ENCODE measurements around the gene TYW1B.
"Not testable (repeated sequence)": the region's sequence is repeated elsewhere in the genome, so short reads cannot be mapped to it uniquely, and the experiment has no call there.

Gene TYW1B

DNA sequence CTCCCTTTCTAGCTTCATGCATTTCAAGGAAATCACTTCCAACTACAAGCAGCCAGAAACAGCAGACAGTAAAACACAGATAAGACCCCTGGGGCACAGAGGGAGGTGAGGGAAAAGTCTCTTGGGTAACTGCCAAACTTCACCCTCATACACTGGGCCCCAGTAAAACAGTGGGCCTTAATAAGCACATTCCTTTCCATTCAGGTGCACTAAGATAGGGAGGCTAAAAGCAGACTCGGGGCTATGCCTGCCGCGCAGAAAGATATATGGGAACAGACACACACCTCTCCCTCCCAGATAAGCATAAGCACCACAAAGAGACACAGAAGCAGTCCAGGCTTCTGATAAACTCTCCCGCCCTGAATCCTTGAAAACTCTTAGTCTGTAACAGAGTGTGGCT is 117.0 kb downstream of the TYW1B start:
- TF ChIP-seq, protein P1, sequence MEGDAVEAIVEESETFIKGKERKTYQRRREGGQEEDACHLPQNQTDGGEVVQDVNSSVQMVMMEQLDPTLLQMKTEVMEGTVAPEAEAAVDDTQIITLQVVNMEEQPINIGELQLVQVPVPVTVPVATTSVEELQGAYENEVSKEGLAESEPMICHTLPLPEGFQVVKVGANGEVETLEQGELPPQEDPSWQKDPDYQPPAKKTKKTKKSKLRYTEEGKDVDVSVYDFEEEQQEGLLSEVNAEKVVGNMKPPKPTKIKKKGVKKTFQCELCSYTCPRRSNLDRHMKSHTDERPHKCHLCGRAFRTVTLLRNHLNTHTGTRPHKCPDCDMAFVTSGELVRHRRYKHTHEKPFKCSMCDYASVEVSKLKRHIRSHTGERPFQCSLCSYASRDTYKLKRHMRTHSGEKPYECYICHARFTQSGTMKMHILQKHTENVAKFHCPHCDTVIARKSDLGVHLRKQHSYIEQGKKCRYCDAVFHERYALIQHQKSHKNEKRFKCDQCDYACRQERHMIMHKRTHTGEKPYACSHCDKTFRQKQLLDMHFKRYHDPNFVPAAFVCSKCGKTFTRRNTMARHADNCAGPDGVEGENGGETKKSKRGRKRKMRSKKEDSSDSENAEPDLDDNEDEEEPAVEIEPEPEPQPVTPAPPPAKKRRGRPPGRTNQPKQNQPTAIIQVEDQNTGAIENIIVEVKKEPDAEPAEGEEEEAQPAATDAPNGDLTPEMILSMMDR (IDR thresholded peaks at IDR 0.05; ENCODE audit: extremely low read depth, insufficient read depth, missing control alignments) = no peak
- DNase-seq (ENCODE audit: low spot score) = no peak
- in situ Hi-C loops (cut with MboI; ENCODE audit: low pct_unique_long_range_greater_than_20kb, low sequenced_read_pairs, unreplicated experiment) = no loop called here

GRCh38 chr7:72709909-72710308 is 118.1 kb downstream of the TYW1B start:
- TF ChIP-seq, protein P1 (IDR thresholded peaks at IDR 0.05; ENCODE audit: extremely low read depth, insufficient read depth, missing control alignments) = no peak
- no peak for DNase-seq (ENCODE audit: low spot score)
- in situ Hi-C loops (cut with MboI; ENCODE audit: low pct_unique_long_range_greater_than_20kb, low sequenced_read_pairs, unreplicated experiment) = no loop called here

GRCh38 chr7:72708371-72709050 is 119.5 kb downstream of the TYW1B start:
- DNase-seq (ENCODE audit: low spot score); in situ Hi-C loops (cut with MboI; ENCODE audit: low pct_unique_long_range_greater_than_20kb, low sequenced_read_pairs, unreplicated experiment): not testable (repeated sequence)

GRCh38 chr7:72706521-72706920 is 121.5 kb downstream of the TYW1B start:
- in situ Hi-C loops (cut with MboI; ENCODE audit: low pct_unique_long_range_greater_than_20kb, low sequenced_read_pairs, unreplicated experiment) = no loop called here
- TF ChIP-seq, protein P1 (IDR thresholded peaks at IDR 0.05; ENCODE audit: extremely low read depth, insufficient read depth, missing control alignments) = no peak
- no peak for DNase-seq (ENCODE audit: low spot score)

- in situ Hi-C loops (cut with MboI; ENCODE audit: low pct_unique_long_range_greater_than_20kb, low sequenced_read_pairs, unreplicated experiment); DNase-seq (ENCODE audit: low spot score): not testable (repeated sequence)
Measured at GRCh38 chr7:72705693-72706092, 122.3 kb downstream of the TYW1B start.

- DNase-seq (ENCODE audit: low spot score) = no peak
- TF ChIP-seq, protein P1 (IDR thresholded peaks at IDR 0.05; ENCODE audit: extremely low read depth, insufficient read depth, missing control alignments) = no peak
- in situ Hi-C loops (cut with MboI; ENCODE audit: low pct_unique_long_range_greater_than_20kb, low sequenced_read_pairs, unreplicated experiment) = no loop called here
Measured at GRCh38 chr7:72704894-72705293, 123.1 kb downstream of the TYW1B start.

DNA sequence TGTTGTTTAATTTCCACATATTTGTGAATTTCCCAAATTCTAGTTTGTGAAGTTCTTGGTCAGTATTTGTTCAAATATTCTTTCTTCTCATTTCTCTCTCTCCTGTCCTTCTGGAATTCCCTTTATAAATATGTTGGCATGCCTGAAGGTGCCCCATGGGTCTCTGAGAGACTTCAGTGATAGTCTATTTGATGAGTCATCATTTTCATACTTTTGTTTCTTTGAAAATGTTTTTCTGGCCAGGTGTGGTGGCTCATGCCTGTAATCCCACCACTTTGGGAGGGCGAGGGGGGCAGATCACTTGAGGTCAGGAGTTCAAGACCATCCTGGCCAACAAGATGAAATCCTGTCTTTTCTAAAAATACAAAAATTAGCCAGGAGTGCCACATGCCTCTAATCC is 127.5 kb downstream of the TYW1B start:
- in situ Hi-C loops (cut with MboI; ENCODE audit: low pct_unique_long_range_greater_than_20kb, low sequenced_read_pairs, unreplicated experiment); DNase-seq (ENCODE audit: low spot score): not testable (repeated sequence)

DNA sequence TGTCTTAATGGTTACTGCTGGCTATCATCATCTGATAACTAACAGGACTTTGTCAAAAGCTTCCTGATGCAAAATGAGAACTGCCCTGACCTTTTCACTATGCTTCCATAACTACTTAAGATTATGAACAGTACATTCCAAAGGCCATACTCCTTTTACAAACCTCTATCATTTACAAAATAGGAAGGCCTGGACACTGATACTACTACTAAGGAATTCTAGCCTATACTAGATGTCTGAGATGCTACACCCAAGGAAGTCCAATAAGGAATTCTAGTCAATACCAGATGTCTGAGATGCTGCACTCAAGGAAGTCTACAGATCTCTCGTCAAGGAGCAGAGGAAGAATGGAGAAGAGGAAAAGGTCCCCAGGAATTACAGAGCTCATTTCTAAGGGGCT is 130.9 kb downstream of the TYW1B start:
- DNase-seq (ENCODE audit: low spot score); in situ Hi-C loops (cut with MboI; ENCODE audit: low pct_unique_long_range_greater_than_20kb, low sequenced_read_pairs, unreplicated experiment): not testable (repeated sequence)

GRCh38 chr7:72696643-72697042 is 131.4 kb downstream of the TYW1B start:
- in situ Hi-C loops (cut with MboI; ENCODE audit: low pct_unique_long_range_greater_than_20kb, low sequenced_read_pairs, unreplicated experiment); DNase-seq (ENCODE audit: low spot score): not testable (repeated sequence)

DNA sequence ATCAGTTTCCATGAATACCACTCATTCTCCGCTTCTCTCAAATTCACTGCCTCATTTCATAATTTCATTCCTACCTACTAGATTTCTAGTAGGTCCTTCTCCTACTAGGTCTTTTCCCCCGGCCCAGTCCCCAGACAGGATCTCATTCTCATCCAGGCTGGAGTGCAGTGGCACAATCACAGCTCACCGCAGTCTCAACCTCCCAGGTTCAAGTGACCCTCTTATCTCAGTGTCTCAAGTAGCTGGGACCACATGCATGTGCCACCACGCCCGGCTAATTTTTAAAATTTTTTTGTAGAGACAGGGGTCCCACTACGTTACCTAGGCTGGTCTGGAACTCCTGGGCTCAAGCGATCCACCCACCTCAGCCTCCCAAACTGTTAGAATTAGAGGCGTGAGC is 132.5 kb downstream of the TYW1B start:
- DNase-seq (ENCODE audit: low spot score); in situ Hi-C loops (cut with MboI; ENCODE audit: low pct_unique_long_range_greater_than_20kb, low sequenced_read_pairs, unreplicated experiment): not testable (repeated sequence)

GRCh38 chr7:72691442-72691841 is 136.6 kb downstream of the TYW1B start:
- in situ Hi-C loops (cut with MboI; ENCODE audit: low pct_unique_long_range_greater_than_20kb, low sequenced_read_pairs, unreplicated experiment); DNase-seq (ENCODE audit: low spot score): not testable (repeated sequence)

- DNase-seq (ENCODE audit: low spot score); in situ Hi-C loops (cut with MboI; ENCODE audit: low pct_unique_long_range_greater_than_20kb, low sequenced_read_pairs, unreplicated experiment): not testable (repeated sequence)
Measured at GRCh38 chr7:72690177-72690576, 137.8 kb downstream of the TYW1B start.

DNA sequence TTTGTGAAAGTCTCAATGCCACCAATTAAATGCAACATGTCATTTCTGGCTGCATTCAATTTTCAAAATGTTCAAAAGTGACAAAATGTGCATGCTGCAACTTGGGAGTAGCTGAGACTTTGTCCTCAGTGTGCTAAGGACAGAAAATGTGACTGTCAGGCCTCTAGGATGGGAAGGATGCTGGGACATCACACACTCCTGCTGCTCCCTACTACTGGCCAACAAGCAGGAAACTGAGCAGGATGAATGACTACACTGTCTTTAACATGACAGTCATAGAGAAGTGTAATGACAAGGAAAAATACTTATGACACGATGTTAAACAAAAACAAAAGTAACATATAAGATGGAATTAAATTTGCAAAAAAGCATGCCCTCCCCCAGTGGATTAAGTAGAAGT is 138.7 kb downstream of the TYW1B start:
- in situ Hi-C loops (cut with MboI; ENCODE audit: low pct_unique_long_range_greater_than_20kb, low sequenced_read_pairs, unreplicated experiment); DNase-seq (ENCODE audit: low spot score): not testable (repeated sequence)

- in situ Hi-C loops (cut with MboI; ENCODE audit: low pct_unique_long_range_greater_than_20kb, low sequenced_read_pairs, unreplicated experiment); DNase-seq (ENCODE audit: low spot score): not testable (repeated sequence)
Measured at GRCh38 chr7:72681211-72681610, 146.8 kb downstream of the TYW1B start.

Measured in GM13977 (cell line).